Parietal lobe (tissue), 2 donors: ENCODE results near the gene KRTAP9-2. TPM values are rescaled to one million over a fixed set of nuclear protein-coding genes. Genes with fewer than 3 reads are reported as not detected.

ENCODE experiments used
- small RNA-seq: library from RNA; depleted of rRNA; stranded (forward); fragments of <200 nt; gene quantifications from one replicate; pipeline ENCODE3, GENCODE V24; 2014; ENCODE audit warnings: low replicate concordance
- total RNA-seq: library from RNA; depleted of rRNA; stranded (reverse); fragments of >200 nt; gene quantifications from one replicate; pipeline ENCODE4 v1.2.3, GENCODE V29; 2014

The KRTAP9-2 gene, protein sequence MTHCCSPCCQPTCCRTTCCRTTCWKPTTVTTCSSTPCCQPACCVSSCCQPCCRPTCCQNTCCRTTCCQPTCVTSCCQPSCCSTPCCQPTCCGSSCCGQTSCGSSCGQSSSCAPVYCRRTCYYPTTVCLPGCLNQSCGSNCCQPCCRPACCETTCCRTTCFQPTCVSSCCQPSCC
- total RNA-seq: not detected

DNA sequence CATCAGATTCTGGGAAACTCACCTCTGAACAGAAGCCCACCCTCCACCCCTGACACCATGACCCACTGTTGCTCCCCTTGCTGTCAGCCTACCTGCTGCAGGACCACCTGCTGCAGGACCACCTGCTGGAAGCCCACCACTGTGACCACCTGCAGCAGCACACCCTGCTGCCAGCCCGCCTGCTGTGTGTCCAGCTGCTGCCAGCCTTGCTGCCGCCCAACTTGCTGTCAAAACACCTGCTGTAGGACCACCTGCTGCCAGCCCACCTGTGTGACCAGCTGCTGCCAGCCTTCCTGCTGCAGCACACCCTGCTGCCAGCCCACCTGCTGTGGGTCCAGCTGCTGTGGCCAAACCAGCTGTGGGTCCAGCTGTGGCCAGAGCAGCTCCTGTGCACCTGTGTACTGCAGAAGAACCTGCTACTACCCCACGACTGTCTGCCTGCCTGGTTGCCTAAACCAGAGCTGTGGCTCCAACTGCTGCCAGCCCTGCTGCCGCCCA, at the start of gene KRTAP9-2:
Gene KRTAP9-2 (plus strand): TSS at position 51 of the 498 bp plus-strand sequence. CDS start 7 bp downstream, at position 58.

DNA sequence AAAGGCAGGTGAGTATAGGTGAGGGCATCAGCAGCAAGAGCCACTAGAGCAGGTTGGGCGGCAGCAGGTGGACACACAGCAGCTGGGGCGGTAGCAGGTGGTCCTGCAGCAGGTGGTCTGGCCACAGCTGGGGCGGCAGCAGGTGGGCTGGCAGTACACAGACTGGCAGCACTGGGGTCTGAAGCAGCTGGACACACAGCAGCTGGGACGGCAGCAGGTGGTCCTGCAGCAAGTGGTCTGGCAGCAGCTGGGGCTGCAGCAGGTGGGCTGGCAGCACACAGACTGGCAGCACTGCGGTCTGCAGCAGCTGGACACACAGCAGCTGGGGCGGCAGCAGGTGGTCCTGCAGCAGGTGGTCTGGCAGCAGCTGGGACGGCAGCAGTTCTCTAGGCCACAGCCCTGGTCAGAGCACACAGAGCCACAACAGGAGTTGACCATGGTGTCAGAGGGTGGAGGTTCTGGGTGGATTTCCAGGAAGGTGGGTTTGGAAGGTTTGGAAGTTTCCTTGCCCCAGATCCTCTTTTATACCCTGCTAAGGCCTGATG, 48.6 kb upstream of the KRTAP9-2 start, which contains the start of gene KRTAP4-2:
Gene KRTAP4-2 (minus strand): TSS at position 495 of the 545 bp plus-strand sequence. CDS start 57 bp downstream, at position 438.

DNA sequence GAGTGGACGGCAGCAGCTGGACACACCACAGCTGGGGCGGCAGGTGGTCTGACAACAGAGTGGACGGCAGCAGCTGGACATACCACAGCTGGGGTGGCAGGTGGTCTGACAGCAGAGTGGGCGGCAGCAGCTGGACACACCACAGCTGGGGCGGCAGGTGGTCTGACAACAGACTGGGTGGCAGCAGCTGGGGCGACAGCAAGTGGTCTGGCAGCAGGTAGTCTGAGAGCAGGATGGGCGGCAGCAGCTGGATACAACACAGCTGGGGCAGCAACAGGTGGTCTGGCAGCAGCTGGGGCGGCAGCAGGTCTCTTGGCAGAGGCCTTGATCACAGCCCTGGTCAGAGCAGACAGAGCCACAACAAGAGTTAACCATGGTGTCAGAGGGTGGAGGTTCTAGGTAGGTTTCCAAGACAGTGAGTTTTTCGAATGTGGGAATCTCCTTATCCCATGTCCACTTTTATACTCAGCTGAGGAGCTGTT, 41.9 kb upstream of the KRTAP9-2 start, which contains the start of gene KRTAP4-1:
Gene KRTAP4-1 (minus strand): TSS at position 432 of the 482 bp plus-strand sequence. CDS start 57 bp downstream, at position 375.

DNA sequence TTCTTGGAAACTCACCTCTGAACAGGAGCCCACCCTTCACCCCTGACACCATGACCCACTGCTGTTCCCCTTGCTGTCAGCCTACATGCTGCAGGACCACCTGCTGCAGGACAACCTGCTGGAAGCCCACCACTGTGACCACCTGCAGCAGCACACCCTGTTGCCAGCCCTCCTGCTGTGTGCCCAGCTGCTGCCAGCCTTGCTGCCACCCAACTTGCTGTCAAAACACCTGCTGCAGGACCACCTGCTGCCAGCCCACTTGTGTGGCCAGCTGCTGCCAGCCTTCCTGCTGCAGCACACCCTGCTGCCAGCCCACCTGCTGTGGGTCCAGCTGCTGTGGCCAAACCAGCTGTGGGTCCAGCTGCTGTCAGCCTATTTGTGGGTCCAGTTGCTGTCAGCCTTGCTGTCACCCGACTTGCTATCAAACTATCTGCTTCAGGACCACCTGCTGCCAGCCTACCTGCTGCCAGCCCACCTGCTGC, 36.6 kb upstream of the KRTAP9-2 start, which contains the start of gene KRTAP9-1:
Gene KRTAP9-1 (plus strand): TSS at position 51 of the 482 bp plus-strand sequence. CDS start 0 bp downstream, at position 51.

DNA sequence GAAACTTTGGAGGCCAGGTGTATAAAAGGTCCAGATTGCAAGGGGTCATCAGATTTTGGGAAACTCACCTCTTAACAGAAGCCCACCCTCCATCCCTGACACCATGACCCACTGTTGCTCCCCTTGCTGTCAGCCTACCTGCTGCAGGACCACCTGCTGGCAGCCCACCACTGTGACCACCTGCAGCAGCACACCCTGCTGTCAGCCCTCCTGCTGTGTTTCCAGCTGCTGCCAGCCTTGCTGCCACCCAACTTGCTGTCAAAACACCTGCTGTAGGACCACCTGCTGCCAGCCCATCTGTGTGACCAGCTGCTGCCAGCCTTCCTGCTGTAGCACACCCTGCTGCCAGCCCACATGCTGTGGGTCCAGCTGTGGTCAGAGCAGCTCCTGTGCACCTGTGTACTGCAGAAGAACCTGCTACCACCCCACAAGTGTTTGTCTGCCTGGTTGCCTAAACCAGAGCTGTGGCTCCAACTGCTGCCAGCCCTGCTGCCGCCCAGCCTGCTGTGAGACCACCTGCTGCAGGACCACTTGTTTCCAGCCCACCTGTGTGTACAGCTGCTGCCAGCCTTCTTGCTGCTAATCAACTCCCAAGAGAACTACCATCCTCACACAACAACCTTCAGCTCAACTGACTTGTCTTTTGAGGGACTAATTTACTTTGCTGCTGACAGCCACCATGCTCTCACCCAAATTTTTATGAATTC, 6.1 kb downstream of the KRTAP9-2 start, which contains the start of gene KRTAP9-3:
Gene KRTAP9-3 (plus strand): TSS at position 51 of the 707 bp plus-strand sequence. CDS start 53 bp downstream, at position 104.

DNA sequence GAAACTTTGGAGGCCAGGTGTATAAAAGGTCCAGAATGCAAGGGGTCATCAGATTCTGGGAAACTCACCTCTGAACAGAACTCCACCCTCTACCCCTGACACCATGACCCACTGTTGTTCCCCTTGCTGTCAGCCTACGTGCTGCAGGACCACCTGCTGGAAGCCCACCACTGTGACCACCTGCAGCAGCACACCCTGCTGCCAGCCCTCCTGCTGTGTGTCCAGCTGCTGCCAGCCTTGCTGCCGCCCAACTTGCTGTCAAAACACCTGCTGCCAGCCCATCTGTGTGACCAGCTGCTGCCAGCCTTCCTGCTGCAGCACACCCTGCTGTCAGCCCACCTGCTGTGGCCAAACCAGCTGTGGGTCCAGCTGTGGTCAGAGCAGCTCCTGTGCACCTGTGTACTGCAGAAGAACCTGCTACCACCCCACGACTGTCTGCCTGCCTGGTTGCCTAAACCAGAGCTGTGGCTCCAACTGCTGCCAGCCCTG, 11.5 kb downstream of the KRTAP9-2 start, which contains the start of gene KRTAP9-8:
Gene KRTAP9-8 (plus strand): TSS at position 51 of the 489 bp plus-strand sequence. CDS start 53 bp downstream, at position 104.

DNA sequence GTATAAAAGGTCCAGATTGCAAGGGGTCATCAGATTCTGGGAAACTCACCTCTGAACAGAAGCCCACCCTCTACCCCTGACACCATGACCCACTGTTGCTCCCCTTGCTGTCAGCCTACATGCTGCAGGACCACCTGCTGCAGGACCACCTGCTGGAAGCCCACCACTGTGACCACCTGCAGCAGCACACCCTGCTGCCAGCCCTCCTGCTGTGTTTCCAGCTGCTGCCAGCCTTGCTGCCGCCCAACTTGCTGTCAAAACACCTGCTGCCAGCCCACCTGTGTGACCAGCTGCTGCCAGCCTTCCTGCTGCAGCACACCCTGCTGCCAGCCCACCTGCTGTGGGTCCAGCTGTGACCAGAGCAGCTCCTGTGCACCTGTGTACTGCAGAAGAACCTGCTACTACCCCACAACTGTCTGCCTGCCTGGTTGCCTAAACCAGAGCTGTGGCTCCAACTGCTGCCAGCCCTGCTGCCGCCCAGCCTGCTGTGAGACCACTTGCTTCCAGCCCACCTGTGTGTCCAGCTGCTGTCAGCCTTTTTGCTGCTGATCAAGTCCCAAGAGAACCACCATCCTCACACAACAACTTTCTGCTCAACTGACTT, 23.3 kb downstream of the KRTAP9-2 start, which contains the start of gene KRTAP9-4:
Gene KRTAP9-4 (plus strand): TSS at position 51 of the 604 bp plus-strand sequence. CDS start 34 bp downstream, at position 85.

DNA sequence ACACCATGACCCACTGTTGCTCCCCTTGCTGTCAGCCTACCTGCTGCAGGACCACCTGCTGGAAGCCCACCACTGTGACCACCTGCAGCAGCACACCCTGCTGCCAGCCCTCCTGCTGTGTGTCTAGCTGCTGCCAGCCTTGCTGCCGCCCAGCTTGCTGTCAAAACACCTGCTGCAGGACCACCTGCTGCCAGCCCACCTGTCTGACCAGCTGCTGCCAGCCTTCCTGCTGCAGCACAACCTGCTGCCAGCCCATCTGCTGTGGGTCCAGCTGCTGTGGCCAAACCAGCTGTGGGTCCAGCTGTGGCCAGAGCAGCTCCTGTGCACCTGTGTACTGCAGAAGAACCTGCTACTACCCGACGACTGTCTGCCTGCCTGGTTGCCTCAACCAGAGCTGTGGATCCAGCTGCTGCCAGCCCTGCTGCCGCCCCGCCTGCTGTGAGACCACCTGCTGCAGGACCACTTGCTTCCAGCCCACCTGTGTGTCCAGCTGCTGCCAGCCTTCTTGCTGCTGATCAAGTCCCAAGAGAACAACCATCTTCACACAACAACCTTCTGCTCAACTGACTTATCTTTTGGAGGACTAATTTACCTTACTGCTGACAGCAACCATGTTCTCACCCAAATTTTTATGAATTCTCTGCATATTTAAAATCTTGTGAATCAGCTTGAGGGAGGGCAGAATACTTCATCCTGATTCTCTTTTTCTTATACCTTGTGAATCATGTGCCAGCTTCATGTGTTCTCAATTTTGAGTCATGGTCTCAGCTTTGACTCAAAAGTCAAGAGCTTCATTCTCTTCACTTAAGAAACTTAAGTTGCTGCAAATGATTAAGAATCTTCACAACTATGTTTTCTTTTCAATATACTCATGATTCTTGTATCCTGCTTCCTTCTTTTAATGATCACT, 29.2 kb downstream of the KRTAP9-2 start, which contains the start of gene KRTAP9-9:
Gene KRTAP9-9 (plus strand): TSS at position 4 of the 910 bp plus-strand sequence.

DNA sequence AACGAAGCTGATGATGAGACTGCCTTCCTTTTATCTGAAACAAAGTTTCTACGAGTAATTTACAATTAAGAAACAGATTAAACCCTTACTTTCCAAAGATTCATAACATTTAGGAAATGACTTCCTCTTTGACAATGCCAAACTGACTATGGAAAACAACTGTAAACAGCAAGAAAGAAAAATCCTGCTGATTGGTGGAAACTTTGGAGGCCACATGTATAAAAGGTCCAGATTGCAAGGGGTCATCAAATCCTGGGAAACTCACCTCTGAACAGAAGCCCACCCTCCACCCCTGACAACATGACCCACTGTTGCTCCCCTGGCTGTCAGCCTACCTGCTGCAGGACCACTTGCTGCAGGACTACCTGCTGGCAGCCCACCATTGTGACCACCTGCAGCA, 38.6 kb downstream of the KRTAP9-2 start, which contains the start of gene KRTAP9-6:
Gene KRTAP9-6 (plus strand): TSS at position 301 of the 400 bp plus-strand sequence. CDS start 0 bp downstream, at position 301.

DNA sequence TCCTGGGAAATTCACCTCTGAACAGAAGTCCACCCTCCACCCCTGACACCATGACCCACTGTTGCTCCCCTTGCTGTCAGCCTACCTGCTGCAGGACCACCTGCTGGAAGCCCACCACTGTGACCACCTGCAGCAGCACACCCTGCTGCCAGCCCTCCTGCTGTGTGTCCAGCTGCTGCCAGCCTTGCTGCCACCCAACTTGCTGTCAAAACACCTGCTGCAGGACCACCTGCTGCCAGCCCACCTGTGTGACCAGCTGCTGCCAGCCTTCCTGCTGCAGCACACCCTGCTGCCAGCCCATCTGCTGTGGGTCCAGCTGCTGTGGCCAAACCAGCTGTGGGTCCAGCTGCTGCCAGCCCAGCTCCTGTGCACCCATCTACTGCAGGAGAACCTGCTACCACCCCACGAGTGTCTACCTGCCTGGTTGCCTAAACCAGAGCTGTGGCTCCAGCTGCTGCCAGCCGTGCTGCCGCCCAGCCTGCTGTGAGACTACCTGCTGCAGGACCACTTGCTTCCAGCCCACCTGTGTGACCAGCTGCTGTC, 49.3 kb downstream of the KRTAP9-2 start, which contains the start of gene KRTAP9-7:
Gene KRTAP9-7 (plus strand): TSS at position 51 of the 543 bp plus-strand sequence. CDS start 0 bp downstream, at position 51.

Small RNA genes within 50 kb of the gene (small RNA-seq; reads per million reads assigned to genes)
- not detected for gene KRTAP4-17P

Other genes starting within 250 kb of the KRTAP9-2 start
- gene KRT40, start 242.3 kb upstream of the KRTAP9-2 start, total RNA-seq: not detected
- not detected for gene KRTAP3-3, start 232.5 kb upstream of the KRTAP9-2 start, total RNA-seq
- not detected for gene KRTAP3-2, start 226.7 kb upstream of the KRTAP9-2 start, total RNA-seq
- gene KRTAP3-1, start 217.5 kb upstream of the KRTAP9-2 start, total RNA-seq: not detected
- gene KRTAP1-5, start 199.4 kb upstream of the KRTAP9-2 start, total RNA-seq: not detected
- not detected for gene KRTAP1-4, start 196.5 kb upstream of the KRTAP9-2 start, total RNA-seq
- not detected for gene KRTAP1-3, start 191.8 kb upstream of the KRTAP9-2 start, total RNA-seq
- not detected for gene KRTAP1-1, start 185.2 kb upstream of the KRTAP9-2 start, total RNA-seq
- gene KRTAP2-1, start 179.3 kb upstream of the KRTAP9-2 start, total RNA-seq: not detected
- gene KRTAP2-2, start 171.4 kb upstream of the KRTAP9-2 start, total RNA-seq: not detected
- not detected for gene KRTAP2-3, start 166.5 kb upstream of the KRTAP9-2 start, total RNA-seq
- not detected for gene KRTAP2-4, start 160.8 kb upstream of the KRTAP9-2 start, total RNA-seq
- gene KRTAP4-7, start 142.5 kb upstream of the KRTAP9-2 start, total RNA-seq: not detected
- gene KRTAP4-8, start 128.5 kb upstream of the KRTAP9-2 start, total RNA-seq: not detected
- not detected for gene KRTAP4-16, start 124.4 kb upstream of the KRTAP9-2 start, total RNA-seq
- not detected for gene KRTAP4-9, start 121.3 kb upstream of the KRTAP9-2 start, total RNA-seq
- not detected for gene KRTAP4-11, start 108.3 kb upstream of the KRTAP9-2 start, total RNA-seq
- gene KRTAP4-12, start 102.5 kb upstream of the KRTAP9-2 start, total RNA-seq: not detected
- gene KRTAP4-6, start 86.1 kb upstream of the KRTAP9-2 start, total RNA-seq: not detected
- not detected for gene KRTAP4-5, start 76.8 kb upstream of the KRTAP9-2 start, total RNA-seq
- gene KRTAP4-4, start 65.9 kb upstream of the KRTAP9-2 start, total RNA-seq: not detected
- gene KRTAP4-3, start 58.4 kb upstream of the KRTAP9-2 start, total RNA-seq: not detected
- gene KRTAP4-2, start 48.4 kb upstream of the KRTAP9-2 start, total RNA-seq: not detected
- not detected for gene KRTAP4-1, start 41.7 kb upstream of the KRTAP9-2 start, total RNA-seq
- gene KRTAP9-1, start 36.8 kb upstream of the KRTAP9-2 start, total RNA-seq: not detected
- not detected for gene KRTAP9-3, start 5.8 kb downstream of the KRTAP9-2 start, total RNA-seq
- not detected for gene KRTAP9-8, start 11.4 kb downstream of the KRTAP9-2 start, total RNA-seq
- not detected for gene KRTAP9-4, start 23.0 kb downstream of the KRTAP9-2 start, total RNA-seq
- not detected for gene KRTAP9-9, start 28.7 kb downstream of the KRTAP9-2 start, total RNA-seq
- not detected for gene KRTAP9-6, start 38.7 kb downstream of the KRTAP9-2 start, total RNA-seq
- not detected for gene KRTAP9-7, start 49.0 kb downstream of the KRTAP9-2 start, total RNA-seq
- gene KRTAP29-1, start 76.2 kb downstream of the KRTAP9-2 start, total RNA-seq: not detected
- gene KRTAP16-1, start 82.7 kb downstream of the KRTAP9-2 start, total RNA-seq: not detected
- not detected for gene KRTAP17-1, start 89.1 kb downstream of the KRTAP9-2 start, total RNA-seq
- not detected for gene KRT33A, start 124.2 kb downstream of the KRTAP9-2 start, total RNA-seq
- gene KRT33B, start 143.2 kb downstream of the KRTAP9-2 start, total RNA-seq: not detected
- 0.94 TPM for gene KRT34, start 155.7 kb downstream of the KRTAP9-2 start, total RNA-seq
- gene KRT31, start 171.0 kb downstream of the KRTAP9-2 start, total RNA-seq: 0.94 TPM
- gene KRT37, start 197.9 kb downstream of the KRTAP9-2 start, total RNA-seq: not detected
- gene KRT38, start 214.3 kb downstream of the KRTAP9-2 start, total RNA-seq: not detected
- not detected for gene KRT32, start 240.7 kb downstream of the KRTAP9-2 start, total RNA-seq